ENCODE results near the gene PTGER1. TPM values are rescaled to one million over a fixed set of nuclear protein-coding genes. Genes with fewer than 3 reads are reported as not detected.
A peak's percentile ranks its signal among the peaks of the same experiment; 100 is the strongest.

Gene PTGER1
- total and polyA plus RNA-seq, 10 of the 15 experiments (the other 5 are each of a cell fraction or from before 2014, with no cell fraction given), result not detected

GRCh38 chr19:14479975-14480699 lies 5.0 kb upstream of the PTGER1 start (continued):
- TF ChIP-seq E4F1 (IDR thresholded peaks at IDR 0.05; ENCODE audit: borderline replicate concordance, partially characterized antibody) (no peak), SPI1 (IDR thresholded peaks at IDR 0.05; ENCODE audit: borderline replicate concordance, insufficient read depth, low read depth, low read length) (no peak), SKIL (IDR thresholded peaks at IDR 0.05; ENCODE audit: low read depth, poor library complexity, severe bottlenecking) (no peak), JUNB (IDR thresholded peaks at IDR 0.05) (no peak), ATF3 (IDR thresholded peaks at IDR 0.05; ENCODE audit: borderline replicate concordance, extremely low read depth, low read depth, low read length) (no peak), IKZF1 (conservative IDR thresholded peaks at IDR 0.05) (0 out of 2 replicates have a peak, but pooled peaks have one; percentile 23), PRDM15 (CRISPR knock-in tag; IDR thresholded peaks at IDR 0.05) (no peak), NKRF (conservative IDR thresholded peaks at IDR 0.05) (no peak), NR2C2 (IDR thresholded peaks at IDR 0.05; ENCODE audit: borderline replicate concordance, control insufficient read depth, insufficient read length, low read depth) (no peak), SUPT20H (IDR thresholded peaks at IDR 0.05; ENCODE audit: borderline replicate concordance, control insufficient read depth, low read depth, low read length) (no peak), RELB (IDR thresholded peaks at IDR 0.05; ENCODE audit: low read depth) (no peak), IKZF2 (IDR thresholded peaks at IDR 0.05) (no peak), CEBPB (IDR thresholded peaks at IDR 0.05; ENCODE audit: borderline replicate concordance in 1 of 2, low read depth in 2 of 2, low read length in 2 of 2) (no peak), YY1 (IDR thresholded peaks at IDR 0.05; ENCODE audit: low read depth, low read length) (peak; percentile 50; the same call in 1 of the 2 replicates), NRF1 (conservative IDR thresholded peaks at IDR 0.05; ENCODE audit: low read depth, low read length) (no peak)

Data from GM12878 (cell line).